ENCODE measurements around the gene UBAP1. TPM values are rescaled to one million over a fixed set of nuclear protein-coding genes. Genes with fewer than 3 reads are reported as not detected.

The UBAP1 gene
- total RNA-seq, 1 donor from 2014 or later: 32.5 TPM

- DNase-seq (ENCODE audit: low spot score): no peak
- no peak for TF ChIP-seq CTCF (IDR thresholded peaks at IDR 0.05; ENCODE audit: unreplicated experiment)
- no peak overlapping the region for H3K27ac Mint-ChIP-seq (ENCODE audit: unreplicated experiment)
- H3K27me3 Mint-ChIP-seq (ENCODE audit: unreplicated experiment): no peaks in the 10 kb centered on the region
- no peaks in the 10 kb centered on the region for H3K36me3 Mint-ChIP-seq (ENCODE audit: low read depth, unreplicated experiment)
- no peaks in the 10 kb centered on the region for H3K9me3 Mint-ChIP-seq (ENCODE audit: unreplicated experiment)
- no peak overlapping the region for H3K4me3 Mint-ChIP-seq (ENCODE audit: unreplicated experiment)
- H3K4me1 Mint-ChIP-seq (ENCODE audit: unreplicated experiment): peaks cover 12% of the 10 kb centered on the region
Measured at GRCh38 chr9:34276772-34277171, 97.9 kb downstream of the UBAP1 start.

GRCh38 chr9:34279411-34279810, 100.6 kb downstream of the UBAP1 start:
- H3K4me3 Mint-ChIP-seq (ENCODE audit: unreplicated experiment): no peak overlapping the region
- DNase-seq (ENCODE audit: low spot score): no peak
- no peaks in the 10 kb centered on the region for H3K36me3 Mint-ChIP-seq (ENCODE audit: low read depth, unreplicated experiment)
- H3K27me3 Mint-ChIP-seq (ENCODE audit: unreplicated experiment): no peaks in the 10 kb centered on the region
- peak overlapping the region; percentile 8 for H3K27ac Mint-ChIP-seq (ENCODE audit: unreplicated experiment)
- no peak for TF ChIP-seq CTCF (IDR thresholded peaks at IDR 0.05; ENCODE audit: unreplicated experiment)
- H3K4me1 Mint-ChIP-seq (ENCODE audit: unreplicated experiment): peaks cover 12% of the 10 kb centered on the region
- H3K9me3 Mint-ChIP-seq (ENCODE audit: unreplicated experiment): no peaks in the 10 kb centered on the region

GRCh38 chr9:34282096-34282495, 103.3 kb downstream of the UBAP1 start:
- Mint-ChIP-seq H3K36me3 (ENCODE audit: low read depth, unreplicated experiment) (no peaks in the 10 kb centered on the region), H3K9me3 (ENCODE audit: unreplicated experiment) (no peaks in the 10 kb centered on the region), H3K4me3 (ENCODE audit: unreplicated experiment) (no peak overlapping the region), H3K27me3 (ENCODE audit: unreplicated experiment) (no peaks in the 10 kb centered on the region), H3K27ac (ENCODE audit: unreplicated experiment) (no peak overlapping the region), H3K4me1 (ENCODE audit: unreplicated experiment) (peaks cover 12% of the 10 kb centered on the region)
- no peak for TF ChIP-seq CTCF (IDR thresholded peaks at IDR 0.05; ENCODE audit: unreplicated experiment)
- no peak for DNase-seq (ENCODE audit: low spot score)

GRCh38 chr9:34289159-34289558, 110.3 kb downstream of the UBAP1 start:
- no peaks in the 10 kb centered on the region for H3K36me3 Mint-ChIP-seq (ENCODE audit: low read depth, unreplicated experiment)
- no peak overlapping the region for H3K27ac Mint-ChIP-seq (ENCODE audit: unreplicated experiment)
- peaks cover 3% of the 10 kb centered on the region for H3K4me1 Mint-ChIP-seq (ENCODE audit: unreplicated experiment)
- H3K27me3 Mint-ChIP-seq (ENCODE audit: unreplicated experiment): no peaks in the 10 kb centered on the region
- TF ChIP-seq CTCF (IDR thresholded peaks at IDR 0.05; ENCODE audit: unreplicated experiment): no peak
- no peaks in the 10 kb centered on the region for H3K9me3 Mint-ChIP-seq (ENCODE audit: unreplicated experiment)
- DNase-seq (ENCODE audit: low spot score): no peak
- H3K4me3 Mint-ChIP-seq (ENCODE audit: unreplicated experiment): no peak overlapping the region

- no peaks in the 10 kb centered on the region for H3K27me3 Mint-ChIP-seq (ENCODE audit: unreplicated experiment)
- no peaks in the 10 kb centered on the region for H3K9me3 Mint-ChIP-seq (ENCODE audit: unreplicated experiment)
- TF ChIP-seq CTCF (IDR thresholded peaks at IDR 0.05; ENCODE audit: unreplicated experiment): no peak
- DNase-seq (ENCODE audit: low spot score): no peak
- no peak overlapping the region for H3K4me3 Mint-ChIP-seq (ENCODE audit: unreplicated experiment)
- peaks cover 4% of the 10 kb centered on the region for H3K36me3 Mint-ChIP-seq (ENCODE audit: low read depth, unreplicated experiment)
- H3K4me1 Mint-ChIP-seq (ENCODE audit: unreplicated experiment): peaks cover 3% of the 10 kb centered on the region
- H3K27ac Mint-ChIP-seq (ENCODE audit: unreplicated experiment): no peak overlapping the region
Measured at GRCh38 chr9:34291023-34291422, 112.2 kb downstream of the UBAP1 start.
